Hippocampal formation (tissue), 2 donors: ENCODE measurements around the gene DDX18.

Experiments used
- DNase-seq, 2 donors: peaks; one replicate each; lab custom pipeline; 2025; lab: John Stamatoyannopoulos, UW

DDX18 gene

GRCh38 chr2:117834992-117835391 is 20.5 kb downstream of the DDX18 start:
- DNase-seq = no peak

GRCh38 chr2:117835990-117836760 is 21.7 kb downstream of the DDX18 start:
- peak; percentile 33 to 65 for DNase-seq

GRCh38 chr2:117845304-117845703 is 30.8 kb downstream of the DDX18 start:
- DNase-seq = no peak

GRCh38 chr2:117850015-117850414 is 35.5 kb downstream of the DDX18 start:
- no peak for DNase-seq

- DNase-seq = no peak
These were observed 36.0 kb downstream of the DDX18 start for GRCh38 chr2:117850461-117850860.

- no peak for DNase-seq
These were observed 37.5 kb downstream of the DDX18 start for GRCh38 chr2:117851969-117852368.

GRCh38 chr2:117853316-117853715 is 38.8 kb downstream of the DDX18 start:
- no peak for DNase-seq

- DNase-seq = no peak
These were observed 39.4 kb downstream of the DDX18 start for GRCh38 chr2:117853873-117854272.

- DNase-seq = no peak
These were observed 40.1 kb downstream of the DDX18 start for GRCh38 chr2:117854610-117855009.

GRCh38 chr2:117855886-117856285 is 41.4 kb downstream of the DDX18 start:
- DNase-seq = no peak

GRCh38 chr2:117856415-117857210 is 42.1 kb downstream of the DDX18 start:
- no peak for DNase-seq

GRCh38 chr2:117858336-117858735 is 43.8 kb downstream of the DDX18 start:
- DNase-seq = no peak

GRCh38 chr2:117858892-117859531 is 44.5 kb downstream of the DDX18 start:
- no peak for DNase-seq

GRCh38 chr2:117859532-117859911 is 45.0 kb downstream of the DDX18 start:
- no peak for DNase-seq

GRCh38 chr2:117859924-117860647 is 45.6 kb downstream of the DDX18 start:
- no peak for DNase-seq

- no peak for DNase-seq
These were observed 48.0 kb downstream of the DDX18 start for GRCh38 chr2:117862459-117862858.

GRCh38 chr2:117875786-117876185 is 61.3 kb downstream of the DDX18 start:
- DNase-seq = no peak

- DNase-seq = no peak
These were observed 64.5 kb downstream of the DDX18 start for GRCh38 chr2:117879003-117879402.
